ENCODE measurements around the gene CLEC4F.

GRCh38 chr2:70767699-70768589, 52.5 kb downstream of the CLEC4F start, which contains the start of gene ADD2:
- TF ChIP-seq GATA3 (IDR thresholded peaks at IDR 0.05; ENCODE audit: low read depth, low read length): no peak
- TF ChIP-seq GATA2 (IDR thresholded peaks at IDR 0.05; ENCODE audit: low read depth, low read length): no peak
